Ecto neural progenitor cell (in vitro differentiated cells): ENCODE data around the gene MUC6.

Experiments
- DNase-seq: peaks from one replicate; pipeline ENCODE4 v3.0.0-alpha.2; 2018; ENCODE audit warnings: low spot score

Gene MUC6

GRCh38 chr11:1052133-1053011 lies 15.9 kb upstream of the MUC6 start:
- DNase-seq = no peak

- DNase-seq = no peak
Observed at GRCh38 chr11:1051356-1052132, 15.0 kb upstream of the MUC6 start.

DNA sequence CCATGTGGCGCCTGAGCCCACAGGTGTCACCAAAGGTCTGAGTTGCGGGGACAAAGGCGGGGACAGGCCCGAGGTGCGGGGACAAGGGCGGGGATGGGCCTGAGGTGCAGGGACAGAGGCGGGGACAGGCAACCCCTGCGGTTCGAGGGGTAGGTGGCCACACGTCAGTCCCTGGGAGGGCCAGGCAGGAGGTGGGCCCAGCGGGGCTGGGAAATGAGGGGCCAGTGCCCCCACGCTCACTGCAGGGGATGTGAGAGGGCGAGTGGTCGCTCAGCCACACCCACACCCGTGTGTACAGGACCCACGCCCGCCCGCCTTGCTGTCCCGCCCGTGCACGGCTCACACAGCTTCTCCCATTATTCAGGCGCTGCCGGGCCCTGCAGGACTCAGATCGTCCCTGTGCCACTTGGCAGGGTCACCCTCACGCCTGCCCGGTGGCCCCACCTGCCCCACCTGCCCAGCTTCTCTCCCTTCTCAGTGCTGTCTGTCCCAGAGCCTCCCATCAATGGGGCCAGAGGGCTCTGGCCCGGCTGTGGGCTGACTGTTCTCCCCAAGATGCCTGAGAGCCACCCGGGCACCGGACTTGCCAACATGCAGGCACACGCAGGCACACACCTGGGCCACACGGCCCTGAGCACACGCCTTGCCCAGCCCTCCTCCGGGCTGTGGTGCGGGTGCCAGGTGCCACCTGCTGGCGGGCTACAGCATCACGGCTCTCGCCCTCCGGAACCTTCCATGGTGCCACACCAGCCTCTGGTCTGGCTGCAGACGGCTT lies 14.2 kb upstream of the MUC6 start:
- peak; percentile 76 for DNase-seq

- DNase-seq = no peak
Observed at GRCh38 chr11:1049911-1050580, 13.5 kb upstream of the MUC6 start.

GRCh38 chr11:1049431-1049891 lies 12.9 kb upstream of the MUC6 start:
- no peak for DNase-seq

DNA sequence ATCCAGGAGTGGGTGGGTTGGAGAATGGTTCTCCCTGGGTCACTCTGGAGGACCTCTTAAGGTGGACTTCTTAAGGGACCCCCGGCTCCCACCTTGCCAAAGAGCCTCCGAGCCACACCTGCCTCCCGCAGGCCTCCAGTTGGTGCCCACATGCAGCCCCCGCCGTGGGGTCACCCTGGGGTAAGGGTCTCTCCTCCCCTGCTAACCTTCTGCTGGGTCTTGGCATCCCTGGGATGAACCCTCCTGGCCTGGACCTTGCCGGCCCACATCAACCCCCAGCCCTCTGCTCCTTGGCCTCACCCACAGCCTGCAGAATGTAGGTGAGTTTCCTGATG lies 12.5 kb upstream of the MUC6 start:
- no peak for DNase-seq

DNA sequence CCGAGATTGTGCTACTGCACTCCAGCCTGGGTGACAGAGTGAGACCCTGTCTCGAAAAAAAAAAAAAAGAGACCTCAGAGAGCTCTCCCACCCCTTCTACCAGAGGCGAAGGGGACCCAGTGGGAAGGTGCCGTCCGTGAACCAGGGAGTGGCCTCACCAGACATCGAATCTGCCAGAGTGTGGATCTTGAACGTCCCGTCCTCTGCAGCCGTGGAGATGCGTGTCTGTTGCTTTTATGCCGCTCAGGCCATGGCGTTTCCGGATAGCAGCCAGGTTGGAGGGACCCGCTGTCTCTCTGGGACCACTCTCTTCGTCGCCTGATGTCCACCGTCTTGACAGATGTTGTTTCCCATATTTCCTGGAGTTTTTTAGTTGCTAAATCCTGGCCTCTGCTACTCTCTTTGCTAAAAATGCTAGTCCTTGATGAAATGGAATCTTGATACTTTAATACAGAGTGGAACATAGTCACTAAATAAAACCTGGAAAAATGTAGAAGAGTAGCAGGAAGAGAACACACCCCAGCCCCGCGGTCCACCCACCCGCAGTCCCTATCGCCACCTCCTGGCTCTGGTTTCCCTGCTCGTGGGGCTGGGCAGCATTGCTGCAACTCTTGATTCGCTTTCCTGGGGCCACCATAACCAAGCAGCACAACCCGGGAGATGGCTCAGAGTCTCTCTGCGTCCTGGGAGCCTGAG lies 12.0 kb upstream of the MUC6 start:
- no peak for DNase-seq

- DNase-seq = no peak
Observed at GRCh38 chr11:1047595-1048156, 11.2 kb upstream of the MUC6 start.

GRCh38 chr11:1044160-1044559 lies 7.6 kb upstream of the MUC6 start:
- DNase-seq = no peak

GRCh38 chr11:1043563-1044096 lies 7.1 kb upstream of the MUC6 start:
- no peak for DNase-seq

DNA sequence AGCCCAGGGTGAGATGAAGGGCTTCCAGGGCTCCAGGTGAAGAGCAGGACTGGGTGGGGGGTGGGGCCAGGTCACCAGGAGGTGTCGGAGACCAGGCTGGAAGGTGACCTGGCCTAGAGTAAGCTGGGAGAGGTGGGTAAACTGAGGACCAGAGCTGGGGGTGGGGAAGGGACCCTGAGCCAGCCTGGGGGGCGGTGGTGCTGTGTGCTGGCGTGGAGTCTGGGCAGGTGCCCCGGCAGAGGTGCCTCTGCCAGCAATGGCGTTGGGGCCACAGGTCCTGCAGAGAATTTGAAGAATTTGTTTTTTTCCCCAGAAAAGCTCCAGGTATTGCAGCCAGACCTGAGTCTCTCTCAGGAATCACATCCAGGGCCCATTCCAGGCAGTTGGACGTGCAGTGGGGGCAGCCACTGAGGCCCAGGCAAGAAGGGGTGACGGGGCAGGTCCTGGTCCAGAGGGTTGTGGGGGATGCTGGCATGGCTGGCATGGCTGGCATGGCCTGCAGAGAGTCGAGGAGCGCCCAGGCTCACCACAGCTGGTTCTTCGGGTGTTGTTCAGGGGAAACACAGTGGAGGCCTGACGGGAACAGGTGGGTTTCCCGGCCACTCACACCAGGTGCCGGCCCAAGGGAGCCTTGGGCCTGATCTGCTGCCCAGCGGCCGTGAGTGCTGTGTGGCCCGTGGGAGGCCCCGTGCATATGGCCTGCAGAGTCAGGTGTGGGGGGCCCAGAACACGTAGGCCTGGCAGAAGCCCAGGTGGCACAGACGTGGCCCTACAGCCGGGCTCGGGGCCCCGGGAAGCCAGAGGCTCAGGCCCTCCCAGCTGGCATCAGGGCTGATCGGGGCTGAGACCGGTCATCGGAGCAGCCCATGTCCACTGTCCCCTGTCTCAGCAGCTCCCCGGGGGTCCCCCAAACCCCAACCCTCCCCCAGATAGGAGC lies 6.4 kb upstream of the MUC6 start:
- no peak for DNase-seq

- no peak for DNase-seq
Observed at GRCh38 chr11:1041936-1042608, 5.6 kb upstream of the MUC6 start.

DNA sequence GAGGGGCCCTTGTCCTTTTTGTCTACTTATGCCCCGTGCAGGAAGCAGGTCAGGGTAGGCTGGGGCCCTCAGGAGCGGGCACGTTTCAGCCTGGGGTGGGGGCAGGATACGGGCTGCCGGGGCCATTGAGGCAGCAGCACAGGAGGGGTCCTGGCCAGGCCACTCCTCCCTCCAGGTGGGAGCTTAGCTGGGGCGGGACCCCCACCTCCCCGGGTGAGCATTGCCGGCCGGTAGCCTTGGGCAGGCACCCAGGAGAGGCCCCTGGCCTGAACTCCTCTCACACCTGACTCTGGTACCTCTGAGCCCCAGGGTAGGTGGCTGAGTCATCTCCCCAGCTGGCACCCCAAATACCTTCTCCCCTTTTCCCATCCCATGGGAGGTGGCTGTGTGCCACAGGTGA lies 5.0 kb upstream of the MUC6 start:
- no peak for DNase-seq

DNA sequence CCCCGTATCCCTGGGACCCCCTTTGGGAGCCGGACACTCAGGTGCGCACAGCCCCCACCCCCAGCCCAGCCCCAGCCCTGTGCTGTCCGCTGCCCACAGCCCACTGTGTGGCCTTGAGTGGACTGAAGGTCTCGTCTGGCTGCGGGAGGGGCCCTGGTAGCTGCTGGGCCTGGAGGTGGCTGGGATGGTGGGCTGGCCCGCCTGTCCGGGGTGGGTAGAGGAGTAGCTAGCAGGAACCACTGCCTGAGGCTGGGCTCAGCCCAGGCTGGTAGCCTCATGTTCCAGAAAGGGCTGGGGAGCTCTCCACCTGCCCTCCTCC lies 4.6 kb upstream of the MUC6 start:
- DNase-seq = no peak

DNA sequence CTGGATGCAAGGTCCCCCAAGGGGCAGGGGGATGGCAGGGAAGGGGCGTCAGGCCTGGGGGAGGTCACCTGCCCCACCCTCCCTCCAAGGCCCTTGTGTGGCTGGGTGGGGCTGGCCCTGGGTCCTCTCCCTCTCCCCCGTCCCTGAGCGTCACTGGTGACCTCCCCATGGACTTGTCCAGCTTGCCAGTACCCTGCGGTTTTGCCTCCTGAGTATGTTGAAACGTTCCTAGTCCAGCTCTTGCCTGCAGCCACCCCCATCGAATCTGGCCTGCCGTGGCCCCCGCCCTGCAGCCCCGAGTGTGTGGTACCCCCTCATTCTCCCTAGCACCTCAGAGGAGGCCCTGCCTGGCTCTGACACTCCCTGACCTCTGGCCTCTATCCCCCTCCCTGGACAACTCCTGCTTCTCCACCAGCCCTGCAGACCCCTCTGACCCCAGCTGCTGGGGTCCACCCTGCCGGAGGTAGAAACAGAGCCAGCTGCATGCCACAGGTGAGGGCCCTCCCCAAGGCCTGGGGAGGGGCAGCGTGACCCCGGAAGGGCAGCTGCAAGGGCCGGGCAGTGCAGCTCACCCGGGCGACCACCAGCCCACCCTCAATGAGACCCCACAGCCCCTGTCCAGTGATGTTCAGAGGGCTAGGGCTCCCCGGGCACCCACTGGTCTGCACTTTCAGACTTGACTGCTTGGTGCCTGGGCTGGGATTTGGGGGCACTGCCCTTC lies 4.1 kb upstream of the MUC6 start:
- no peak for DNase-seq

DNA sequence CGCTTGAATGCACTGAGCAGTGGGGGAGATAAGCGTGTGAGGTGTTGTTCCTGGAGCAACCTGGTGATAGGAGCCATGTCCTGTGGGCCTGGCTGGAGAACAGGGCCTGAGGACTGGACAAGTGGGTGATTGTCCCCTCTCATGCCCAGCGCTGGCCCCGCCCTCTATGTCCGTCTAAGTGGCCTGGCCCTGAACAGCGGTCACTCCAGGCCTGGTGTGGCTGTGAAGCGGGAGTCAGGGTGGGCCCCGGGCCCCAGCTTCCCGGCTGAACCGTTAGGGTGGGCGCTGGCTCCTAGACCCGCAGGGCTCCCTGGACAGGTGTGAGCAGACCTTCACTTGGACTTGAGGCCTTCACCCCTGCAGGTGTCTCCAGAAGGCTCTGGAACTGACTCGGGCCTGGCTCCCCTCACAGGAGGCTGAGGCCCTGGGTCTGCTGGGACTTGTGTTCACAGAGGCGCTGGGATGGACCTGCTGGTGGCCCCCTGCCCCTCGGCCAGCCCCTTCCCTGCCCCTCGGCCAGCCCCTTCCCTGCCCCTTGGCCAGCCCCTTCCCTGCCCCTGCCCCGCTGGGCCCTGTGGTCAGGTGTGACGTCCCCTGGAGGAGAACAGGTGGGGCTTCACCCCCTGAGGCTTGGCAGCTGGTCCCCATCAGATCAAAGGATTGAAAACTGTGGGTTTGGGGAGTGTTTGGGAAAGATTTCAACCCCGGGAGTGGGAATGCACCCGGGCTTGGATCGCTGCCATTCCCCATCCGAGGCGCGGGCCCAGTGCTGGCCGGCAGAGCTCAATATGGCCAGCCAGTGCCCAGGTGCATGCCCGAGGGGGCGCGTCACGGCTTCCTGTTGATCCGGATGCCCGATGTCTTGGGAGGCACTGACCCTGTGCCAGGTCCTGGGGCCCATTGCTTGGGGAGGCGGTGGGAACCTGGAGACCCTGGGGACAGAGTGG lies 3.2 kb upstream of the MUC6 start:
- DNase-seq = no peak

DNA sequence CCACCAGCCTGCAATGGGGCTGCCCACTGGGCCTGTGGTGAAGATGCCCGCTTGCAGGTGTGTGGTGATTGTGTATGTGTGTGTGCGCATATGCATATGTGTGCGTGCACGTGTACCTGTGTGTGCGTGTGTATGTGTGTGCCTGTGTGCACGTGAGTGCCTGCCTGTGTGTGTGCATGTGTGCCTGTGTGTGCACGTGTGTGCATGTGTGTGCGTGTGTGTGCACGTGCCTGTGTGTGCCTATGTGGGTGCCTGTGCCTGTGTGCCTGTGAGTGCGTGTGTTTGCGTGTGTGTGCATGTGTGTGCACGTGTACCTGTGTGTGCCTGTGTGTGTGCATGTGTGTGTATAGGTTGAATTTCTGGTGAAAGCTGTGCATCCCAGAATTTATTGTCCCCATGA lies 2.4 kb upstream of the MUC6 start:
- no peak for DNase-seq
